Smooth muscle cell (in vitro differentiated cells): ENCODE data around the gene JPH3. TPM values are rescaled to one million over a fixed set of nuclear protein-coding genes. Genes with fewer than 3 reads are reported as not detected.

Experiments used
- DNase-seq: peaks from one replicate; lab custom pipeline; 2025; ENCODE audit not compliant: unreplicated experiment; lab: John Stamatoyannopoulos, UW
- H2AFZ ChIP-seq: fragments of 200-600 bp; sonication (generic); 2 replicates; pipeline ENCODE4 v1.6.0; 2016; ENCODE audit warnings: antibody characterized with exemption, low read depth, mild to moderate bottlenecking
- H3F3A ChIP-seq: fragments of 200-600 bp; sonication (generic); 2 replicates; pipeline ENCODE4 v1.6.0; 2017; ENCODE audit warnings: antibody characterized with exemption, low read depth
- H3K27ac ChIP-seq: fragments of 200-600 bp; sonication (generic); 2 replicates; pipeline ENCODE4 v1.5.1; 2016; ENCODE audit warnings: low read depth, mild to moderate bottlenecking
- H3K27me3 ChIP-seq: fragments of 200-600 bp; sonication (generic); 2 replicates; pipeline ENCODE4 v1.6.1; 2016; ENCODE audit warnings: low read depth, mild to moderate bottlenecking
- H3K36me3 ChIP-seq: fragments of 200-600 bp; sonication (generic); 2 replicates; pipeline ENCODE4 v1.5.1; 2016; ENCODE audit warnings: low read depth
- H3K4me1 ChIP-seq: fragments of 200-600 bp; sonication (generic); 2 replicates; pipeline ENCODE4 v1.5.1; 2016; ENCODE audit warnings: low read depth
- H3K4me2 ChIP-seq: fragments of 200-600 bp; sonication (generic); 2 replicates; pipeline ENCODE4 v1.6.0; 2016; ENCODE audit warnings: mild to moderate bottlenecking
- H3K4me3 ChIP-seq: fragments of 200-600 bp; sonication (generic); 2 replicates; pipeline ENCODE4 v1.5.1; 2016; ENCODE audit warnings: mild to moderate bottlenecking
- H3K79me2 ChIP-seq: fragments of 200-600 bp; sonication (generic); 2 replicates; pipeline ENCODE4 v1.6.0; 2016; ENCODE audit warnings: low read depth, mild to moderate bottlenecking
- H3K9ac ChIP-seq: fragments of 200-600 bp; sonication (generic); 2 replicates; pipeline ENCODE4 v1.6.0; 2016; ENCODE audit warnings: low read depth
- H3K9me3 ChIP-seq: fragments of 200-600 bp; sonication (generic); replicated peaks from 2 replicates; pipeline ENCODE4 v1.5.1; 2016; ENCODE audit warnings: low read depth
- H4K20me1 ChIP-seq: fragments of 200-600 bp; sonication (generic); 2 replicates; pipeline ENCODE4 v1.6.0; 2016; ENCODE audit warnings: low read depth
- CTCF ChIP-seq: fragments of 200-600 bp; sonication (generic); IDR thresholded peaks from 2 replicates; pipeline ENCODE4 v1.5.1; 2017; ENCODE audit warnings: borderline replicate concordance, mild to moderate bottlenecking, antibody characterized with exemption; ENCODE audit not compliant: insufficient read depth, poor library complexity, severe bottlenecking
- WGBS: methylation state at CpG from one replicate; pipeline ENCODE4 v1.1.7; 2016; ENCODE audit warnings: low lambda C conversion rate; 5-methylcytosine and 5-hydroxymethylcytosine counted together
- polyA plus RNA-seq: library from polyadenylated mRNA; unstranded; fragments of >200 nt; fragmentation: Nextera tagmentation; extraction: Ambion mirVana; gene quantifications from 2 replicates; pipeline ENCODE4 v1.2.1, GENCODE V29; 2016
- total RNA-seq: library from RNA; depleted of rRNA; stranded (reverse); fragments of >200 nt; gene quantifications from 2 replicates; pipeline ENCODE4 v1.2.3, GENCODE V29; 2014

Gene JPH3
- total and polyA plus RNA-seq, 2 experiments from 2014 or later = 2.1 to 2.4 TPM

GRCh38 chr16:87727346-87727745, 125.0 kb downstream of the JPH3 start:
- Histone ChIP-seq H3K27ac (no peak overlapping the region), H3K36me3 (peaks cover 3% of the 10 kb centered on the region), H3F3A (no peaks in the 10 kb centered on the region), H3K4me3 (no peak overlapping the region), H3K27me3 (no peaks in the 10 kb centered on the region), H3K79me2 (no peaks in the 10 kb centered on the region), H3K4me2 (no peak overlapping the region), H2AFZ (no peak overlapping the region), H3K4me1 (no peaks in the 10 kb centered on the region), H3K9me3 (no peaks in the 10 kb centered on the region), H4K20me1 (peaks cover 35% of the 10 kb centered on the region), H3K9ac (no peak overlapping the region)
- no peak for TF ChIP-seq CTCF
- DNase-seq = no peak
- WGBS = 97% methylated on average over 16 of the region's 16 CpGs

GRCh38 chr16:87728026-87728425, 125.7 kb downstream of the JPH3 start:
- H4K20me1 ChIP-seq = peaks cover 30% of the 10 kb centered on the region

GRCh38 chr16:87729266-87729954, 127.1 kb downstream of the JPH3 start:
- 97% methylated on average over 17 of the region's 17 CpGs for WGBS

More at GRCh38 chr16:87728026-87728425, 125.7 kb downstream of the JPH3 start:
- H3K9me3 ChIP-seq = no peaks in the 10 kb centered on the region
- no peaks in the 10 kb centered on the region for H3K79me2 ChIP-seq
- H3K4me2 ChIP-seq = no peak overlapping the region
- DNase-seq = no peak
- no peak overlapping the region for H3K27ac ChIP-seq
- WGBS = 62% methylated on average over 12 of the region's 12 CpGs
- no peaks in the 10 kb centered on the region for H3K4me1 ChIP-seq
- H2AFZ ChIP-seq = no peak overlapping the region
- H3K4me3 ChIP-seq = no peak overlapping the region
- TF ChIP-seq CTCF = no peak
- H3K9ac ChIP-seq = no peak overlapping the region
- peaks cover 3% of the 10 kb centered on the region for H3K36me3 ChIP-seq
- H3K27me3 ChIP-seq = no peaks in the 10 kb centered on the region
- H3F3A ChIP-seq = no peaks in the 10 kb centered on the region

More at GRCh38 chr16:87729266-87729954, 127.1 kb downstream of the JPH3 start:
- DNase-seq = no peak
- Histone ChIP-seq H3K27ac (no peak overlapping the region), H3F3A (no peaks in the 10 kb centered on the region), H3K4me2 (no peak overlapping the region), H3K4me3 (no peak overlapping the region), H3K9me3 (no peaks in the 10 kb centered on the region), H3K36me3 (peaks cover 3% of the 10 kb centered on the region), H3K79me2 (no peaks in the 10 kb centered on the region), H2AFZ (no peak overlapping the region), H4K20me1 (peaks cover 23% of the 10 kb centered on the region), H3K27me3 (no peaks in the 10 kb centered on the region), H3K9ac (no peak overlapping the region), H3K4me1 (no peaks in the 10 kb centered on the region)
- TF ChIP-seq CTCF = no peak
